Prostate gland (tissue), 2 donors: ENCODE data around the gene GLCE.

Experiments
- POLR2A ChIP-seq: fragments of 450-650 bp; IDR thresholded peaks from one replicate; pipeline ENCODE4 v1.6.1; 2016; ENCODE audit warnings: antibody characterized with exemption, mild to moderate bottlenecking
- POLR2AphosphoS5 ChIP-seq: sonication (generic); formaldehyde crosslinking; IDR thresholded peaks from one replicate; pipeline ENCODE4 v1.6.1; 2017; ENCODE audit warnings: antibody characterized with exemption
- TF ChIP-seq, protein P1 (sequence below), 4 experiments: fragments of 200-600 bp in 2 of 4; fragments of 450-650 bp in 2 of 4; sonication (generic) in 2 of 4; IDR thresholded peaks; 1 replicate in 3 of 4; 2 replicates in 1 of 4; pipeline ENCODE4 v1.5.1; 2016 to 2019; ENCODE audit warnings: antibody characterized with exemption in 4 of 4, mild to moderate bottlenecking in 2 of 4, moderate library complexity in 2 of 4

GRCh38 chr15:69158843-69159240 lies 1.6 kb upstream of the GLCE start:
- TF ChIP-seq, protein P1, sequence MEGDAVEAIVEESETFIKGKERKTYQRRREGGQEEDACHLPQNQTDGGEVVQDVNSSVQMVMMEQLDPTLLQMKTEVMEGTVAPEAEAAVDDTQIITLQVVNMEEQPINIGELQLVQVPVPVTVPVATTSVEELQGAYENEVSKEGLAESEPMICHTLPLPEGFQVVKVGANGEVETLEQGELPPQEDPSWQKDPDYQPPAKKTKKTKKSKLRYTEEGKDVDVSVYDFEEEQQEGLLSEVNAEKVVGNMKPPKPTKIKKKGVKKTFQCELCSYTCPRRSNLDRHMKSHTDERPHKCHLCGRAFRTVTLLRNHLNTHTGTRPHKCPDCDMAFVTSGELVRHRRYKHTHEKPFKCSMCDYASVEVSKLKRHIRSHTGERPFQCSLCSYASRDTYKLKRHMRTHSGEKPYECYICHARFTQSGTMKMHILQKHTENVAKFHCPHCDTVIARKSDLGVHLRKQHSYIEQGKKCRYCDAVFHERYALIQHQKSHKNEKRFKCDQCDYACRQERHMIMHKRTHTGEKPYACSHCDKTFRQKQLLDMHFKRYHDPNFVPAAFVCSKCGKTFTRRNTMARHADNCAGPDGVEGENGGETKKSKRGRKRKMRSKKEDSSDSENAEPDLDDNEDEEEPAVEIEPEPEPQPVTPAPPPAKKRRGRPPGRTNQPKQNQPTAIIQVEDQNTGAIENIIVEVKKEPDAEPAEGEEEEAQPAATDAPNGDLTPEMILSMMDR (IDR thresholded peaks at IDR 0.05), result no peak
- no peak for TF ChIP-seq POLR2A
- TF ChIP-seq POLR2AphosphoS5, result no peak
